GM21447 (cell line): ENCODE data around the gene CACFD1.

ENCODE experiments used
- ATAC-seq: cut with Tn5 transposase; IDR thresholded peaks from one replicate; pipeline ENCODE4 v1.9.1; 2021; ENCODE audit not compliant: unreplicated experiment

The CACFD1 gene

DNA sequence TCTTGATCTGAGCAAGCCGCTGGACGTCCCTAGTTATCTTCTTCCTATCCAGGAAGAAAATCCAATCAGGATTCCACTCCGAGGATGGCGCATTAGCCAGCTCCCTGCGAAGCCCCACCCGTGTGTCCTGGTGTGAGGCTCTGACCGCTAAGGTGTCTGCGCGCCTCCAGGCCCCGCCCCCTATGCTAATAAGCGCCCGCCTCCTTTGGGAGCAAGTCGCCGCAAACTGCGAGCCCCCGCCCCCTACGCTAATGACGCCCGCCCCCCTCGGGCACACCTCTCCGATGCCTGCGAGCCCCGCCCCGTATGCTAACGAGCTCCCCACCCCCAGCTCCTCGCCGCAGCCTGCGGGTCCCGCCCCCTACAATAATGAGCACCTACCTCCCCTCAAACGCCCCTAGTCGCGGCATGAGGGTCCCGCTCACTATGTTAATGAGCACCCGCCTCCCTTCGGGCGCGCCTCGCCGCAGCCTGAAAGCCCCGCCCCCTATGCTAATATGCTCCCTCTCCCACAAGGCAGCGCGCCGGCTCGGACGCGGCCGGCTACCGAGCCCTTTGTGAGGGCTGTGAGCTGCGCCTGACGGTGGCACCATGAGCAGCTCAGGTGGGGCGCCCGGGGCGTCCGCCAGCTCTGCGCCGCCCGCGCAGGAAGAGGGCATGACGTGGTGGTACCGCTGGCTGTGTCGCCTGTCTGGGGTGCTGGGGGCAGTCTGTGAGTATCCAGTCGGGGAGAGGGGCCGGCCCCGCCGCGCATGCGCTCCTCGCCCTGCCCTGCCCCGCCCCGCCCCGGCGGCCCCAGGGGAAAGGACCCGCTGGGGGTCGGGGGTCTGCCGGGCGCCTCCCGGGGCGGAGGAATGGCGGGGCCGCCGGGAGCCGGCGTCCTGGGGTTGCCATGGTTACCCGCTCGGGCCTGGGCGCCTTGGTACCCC is at the start of gene CACFD1:
CACFD1 (plus strand) TSS at position 503 of the 929 bp plus-strand sequence; CDS start at position 592, 89 bp downstream.
- peak; percentile 74 for ATAC-seq

DNA sequence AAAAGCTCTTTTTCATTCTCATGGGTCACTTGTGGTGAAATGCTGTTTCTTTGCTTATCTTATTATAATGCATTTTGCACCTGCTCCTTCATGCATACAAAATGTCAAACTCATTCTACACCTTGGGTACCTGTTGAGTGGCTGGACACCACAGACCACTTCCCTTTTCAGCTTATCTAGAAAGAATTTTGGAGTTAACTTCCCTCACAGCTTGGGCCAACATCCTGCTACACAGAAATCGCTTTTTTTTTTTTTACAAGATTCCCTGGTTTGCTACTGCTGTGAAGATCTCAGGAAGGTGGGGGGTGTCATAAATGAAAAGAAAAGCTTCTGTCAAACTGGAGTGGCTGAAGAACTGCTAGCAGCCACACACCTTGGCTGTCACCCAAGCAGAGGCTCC is 44.6 kb upstream of the CACFD1 start:
- ATAC-seq = no peak

DNA sequence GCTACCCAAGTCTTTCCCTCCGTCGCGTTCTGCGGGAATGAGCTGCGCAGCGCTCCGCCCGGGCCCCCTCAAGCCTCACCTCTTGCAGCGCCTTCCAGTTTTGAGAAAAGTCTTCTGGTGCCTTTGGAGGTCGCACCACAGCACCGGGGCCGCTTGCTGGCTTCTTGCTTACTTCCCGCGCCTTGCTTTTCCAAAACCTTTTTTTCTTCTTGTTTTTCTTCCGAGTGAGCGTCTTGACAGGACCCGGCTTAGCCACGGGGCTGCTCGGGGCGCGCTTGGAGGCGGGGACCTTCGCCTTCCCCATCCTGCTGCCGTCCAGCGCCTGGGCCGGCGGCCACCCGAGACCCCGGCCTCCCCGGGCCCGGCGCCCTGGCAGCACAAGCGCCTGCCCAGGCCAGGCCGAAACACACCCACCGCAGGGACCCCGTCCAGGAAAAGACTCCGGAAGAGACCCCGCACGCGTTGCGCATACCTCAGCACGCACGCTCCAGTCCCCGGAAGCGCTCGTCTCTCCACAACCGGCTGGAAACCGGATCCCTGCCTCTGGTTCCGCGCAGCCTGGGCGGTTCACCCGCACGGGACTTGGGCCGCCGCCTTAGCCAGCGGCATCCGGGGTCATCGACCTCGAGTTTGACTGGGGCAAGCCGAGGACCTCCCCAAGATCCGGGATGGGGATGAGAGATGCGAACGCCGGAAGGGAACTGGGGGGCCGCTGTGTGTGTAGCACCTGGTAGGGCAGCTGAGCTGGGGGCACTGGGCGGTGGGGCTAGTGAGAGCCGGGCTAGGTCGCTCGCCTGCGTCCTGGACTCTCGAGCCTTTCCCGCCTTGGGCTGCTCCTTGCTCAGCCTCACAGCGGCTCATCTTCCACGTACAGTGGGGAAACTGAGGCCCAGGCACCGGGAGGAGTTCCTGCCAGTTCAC is 42.0 kb upstream of the CACFD1 start, which contains the start of gene REXO4:
REXO4 (minus strand) TSS at position 470 of the 921 bp plus-strand sequence; CDS start at position 304, 166 bp downstream.
- peak; percentile 78 for ATAC-seq

DNA sequence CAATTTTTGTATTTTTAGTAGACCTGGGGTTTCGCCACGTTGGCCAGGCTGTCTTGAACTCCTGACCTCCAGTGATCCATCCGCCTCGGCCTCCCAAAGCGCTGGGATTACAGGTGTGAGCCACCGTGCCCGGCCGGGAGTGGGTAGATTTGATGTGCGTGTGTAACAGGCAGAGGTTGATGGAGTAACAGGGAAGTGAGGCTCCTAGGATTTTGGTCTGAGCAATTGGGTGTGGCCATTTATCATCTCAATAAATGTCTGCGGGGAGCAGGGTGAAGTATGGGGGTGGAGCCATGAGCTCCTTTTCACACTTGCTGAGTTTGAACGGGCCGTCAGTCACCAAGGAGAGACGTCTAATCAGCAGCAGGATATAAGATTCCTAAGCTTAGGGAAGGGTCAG is 40.8 kb upstream of the CACFD1 start:
- ATAC-seq = no peak

DNA sequence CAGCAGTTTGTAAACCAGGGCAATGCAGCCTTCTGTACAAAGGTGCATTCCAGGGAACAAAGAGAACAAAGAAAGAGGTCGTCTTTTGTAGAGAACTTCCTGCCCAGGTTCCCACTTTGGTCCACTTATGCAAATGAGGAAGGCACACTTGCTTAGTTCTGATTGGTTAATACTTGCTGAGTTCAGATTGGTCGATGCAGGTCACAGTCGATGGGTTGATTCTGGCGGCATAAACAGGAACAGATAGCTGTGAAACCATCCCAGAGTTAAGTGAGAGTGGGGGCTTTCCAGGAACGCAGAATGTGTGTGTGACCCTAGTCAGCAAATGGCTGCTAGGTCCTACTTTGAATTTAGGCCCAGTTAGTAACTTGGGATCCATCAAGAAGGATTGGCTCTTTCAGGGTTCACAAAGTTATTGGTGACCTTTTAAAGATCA is 39.4 kb upstream of the CACFD1 start:
- no peak for ATAC-seq

DNA sequence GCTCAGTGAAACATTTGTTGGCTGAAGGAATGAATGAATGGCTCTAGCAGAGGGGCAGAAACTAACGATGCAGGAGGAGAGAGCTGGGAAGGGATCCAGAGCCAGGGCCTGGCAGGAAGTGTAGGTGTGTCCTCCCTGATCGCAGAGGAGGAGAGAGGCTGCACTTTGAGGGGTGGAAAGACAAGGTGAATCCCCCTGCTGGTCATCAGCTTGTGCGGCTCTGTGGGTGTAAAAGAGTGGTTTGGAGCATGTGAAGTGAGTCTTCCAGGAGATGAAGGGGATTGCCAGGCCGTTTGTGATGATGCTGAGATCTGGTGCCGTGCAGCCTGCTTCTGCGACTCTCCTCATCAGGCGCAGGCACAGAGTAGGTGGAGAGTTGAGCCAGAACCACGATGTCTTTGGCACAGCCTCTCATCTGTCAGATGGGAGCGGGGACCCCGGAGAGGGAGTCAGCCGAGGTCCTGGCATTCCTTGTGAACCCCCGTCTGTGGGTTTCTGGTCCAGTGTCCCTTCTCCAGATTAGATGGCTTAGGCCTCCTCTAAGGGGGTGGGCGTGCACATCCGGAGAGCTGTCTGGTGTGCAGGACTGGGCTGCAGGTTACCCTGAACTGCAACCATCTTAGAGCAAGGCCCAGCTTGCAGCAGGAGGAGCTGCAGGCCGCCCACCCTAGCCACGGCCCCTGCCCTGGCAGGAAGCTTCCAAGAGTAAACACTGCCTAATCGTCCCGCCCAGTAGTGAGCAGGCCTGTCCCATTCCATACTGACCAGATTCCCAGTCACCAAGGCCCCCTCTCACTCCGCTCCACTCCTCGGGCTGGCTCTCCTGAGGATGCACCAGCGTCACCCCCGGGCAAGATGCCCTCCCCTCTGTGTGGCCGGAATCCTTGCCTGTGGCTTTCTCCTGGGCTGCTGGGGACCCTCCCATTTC is 37.9 kb upstream of the CACFD1 start, which contains the start of gene ADAMTS13:
ADAMTS13 (plus strand) TSS at position 753 of the 928 bp plus-strand sequence; CDS start at position 830, 77 bp downstream.
- ATAC-seq = no peak

DNA sequence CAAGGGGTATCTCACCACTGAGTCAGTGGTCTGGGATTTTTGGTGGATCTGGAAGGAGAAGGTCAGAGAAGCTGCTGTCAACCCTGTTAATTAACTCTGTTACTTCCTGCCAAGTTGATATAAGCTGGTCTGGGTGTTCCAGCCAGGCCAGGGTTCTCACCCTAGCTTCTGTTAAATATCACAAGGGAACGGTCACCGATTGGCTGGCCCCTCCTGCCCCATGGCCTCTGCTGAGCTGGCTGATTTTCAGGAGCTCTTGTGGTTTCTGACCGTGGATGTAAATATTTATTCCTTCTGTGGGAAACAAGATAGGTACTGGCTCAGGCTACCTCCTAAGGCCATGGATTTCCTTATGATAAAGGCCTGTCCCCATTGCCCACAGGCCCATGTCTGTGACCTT is 36.6 kb upstream of the CACFD1 start:
- ATAC-seq = no peak

DNA sequence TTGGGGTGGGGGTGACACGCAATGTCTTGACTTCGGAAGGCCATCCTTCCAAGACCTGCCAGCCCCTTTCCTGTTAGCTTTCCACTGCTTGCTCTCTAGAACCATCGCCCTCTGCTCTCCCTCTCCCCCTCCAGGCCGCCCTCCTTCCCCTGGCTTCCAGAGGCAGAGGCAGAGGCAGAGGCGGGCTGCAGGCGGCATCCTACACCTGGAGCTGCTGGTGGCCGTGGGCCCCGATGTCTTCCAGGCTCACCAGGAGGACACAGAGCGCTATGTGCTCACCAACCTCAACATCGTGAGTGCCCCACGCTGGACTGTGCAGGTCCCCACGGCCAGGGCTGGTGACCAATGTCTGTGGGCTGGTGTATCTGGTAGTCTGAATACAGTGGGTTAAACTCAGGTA is 35.6 kb upstream of the CACFD1 start:
- ATAC-seq = no peak

DNA sequence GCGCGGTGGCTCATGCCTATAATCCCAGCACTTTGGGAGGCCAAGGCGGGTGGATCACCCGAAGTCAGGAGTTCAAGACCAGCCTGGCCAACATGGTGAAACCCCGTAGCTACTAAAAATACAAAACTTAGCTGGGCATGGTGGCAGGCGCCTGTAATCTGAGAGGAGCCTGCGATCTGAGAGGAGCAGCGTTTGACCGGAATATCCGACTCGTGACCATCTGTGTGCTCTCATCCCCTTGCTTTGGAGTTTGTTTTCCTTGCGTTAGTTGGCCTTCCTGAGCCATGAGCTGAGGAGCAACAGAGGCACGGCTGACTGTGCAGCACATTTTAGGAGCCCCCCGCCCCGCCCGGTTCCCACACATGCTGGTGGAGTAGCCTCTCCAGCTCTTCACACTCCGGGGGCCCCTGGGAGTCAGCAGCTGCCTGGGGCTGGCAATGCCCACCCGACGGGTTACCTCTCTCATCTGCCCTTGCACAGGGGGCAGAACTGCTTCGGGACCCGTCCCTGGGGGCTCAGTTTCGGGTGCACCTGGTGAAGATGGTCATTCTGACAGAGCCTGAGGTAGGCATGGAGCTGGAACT is 34.6 kb upstream of the CACFD1 start:
- no peak for ATAC-seq

DNA sequence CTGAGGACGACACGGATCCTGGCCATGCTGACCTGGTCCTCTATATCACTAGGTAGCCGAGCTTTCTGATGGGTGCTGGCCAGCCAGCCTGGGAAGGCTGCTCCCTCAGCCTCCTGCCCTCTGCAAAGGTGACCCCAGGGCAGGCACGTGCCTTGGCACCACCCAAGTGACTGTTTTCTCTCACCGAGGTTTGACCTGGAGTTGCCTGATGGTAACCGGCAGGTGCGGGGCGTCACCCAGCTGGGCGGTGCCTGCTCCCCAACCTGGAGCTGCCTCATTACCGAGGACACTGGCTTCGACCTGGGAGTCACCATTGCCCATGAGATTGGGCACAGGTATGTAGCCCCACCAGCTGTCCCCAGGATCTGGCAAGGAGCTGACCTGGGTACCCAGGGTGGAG is 33.8 kb upstream of the CACFD1 start:
- no peak for ATAC-seq

DNA sequence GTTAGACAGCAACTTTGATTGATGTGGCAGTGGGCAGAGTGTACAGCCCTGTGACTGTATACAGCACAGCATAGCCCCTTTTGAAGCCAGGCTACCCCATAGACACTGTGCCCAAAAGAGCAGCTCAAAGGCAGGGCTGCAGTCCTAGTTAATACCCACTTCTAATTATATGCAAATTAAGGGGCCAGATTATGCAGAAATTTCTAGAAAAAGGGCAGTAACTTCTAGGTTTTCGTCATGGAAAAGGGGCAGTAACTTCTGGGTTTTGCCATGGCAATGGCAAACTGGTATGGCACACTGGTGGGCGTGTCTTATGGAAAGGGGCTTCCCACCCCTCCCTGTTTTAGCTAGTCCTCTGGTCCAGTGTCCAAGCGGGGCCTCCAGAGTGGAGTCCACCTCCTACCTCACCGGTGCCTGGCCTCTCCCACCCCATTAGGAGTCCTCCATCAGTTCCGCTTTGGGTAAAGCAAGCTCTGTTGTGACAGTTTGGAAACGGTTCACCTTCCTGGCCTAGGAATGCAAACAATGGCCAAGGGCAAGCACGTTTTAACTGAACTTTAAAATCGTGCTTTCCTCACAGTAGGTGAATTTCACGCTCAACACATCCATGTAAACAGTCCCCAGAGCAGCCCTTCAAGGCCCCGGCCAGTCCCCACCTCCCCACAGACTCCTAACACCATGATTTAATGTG is 32.0 kb upstream of the CACFD1 start:
- no peak for ATAC-seq

DNA sequence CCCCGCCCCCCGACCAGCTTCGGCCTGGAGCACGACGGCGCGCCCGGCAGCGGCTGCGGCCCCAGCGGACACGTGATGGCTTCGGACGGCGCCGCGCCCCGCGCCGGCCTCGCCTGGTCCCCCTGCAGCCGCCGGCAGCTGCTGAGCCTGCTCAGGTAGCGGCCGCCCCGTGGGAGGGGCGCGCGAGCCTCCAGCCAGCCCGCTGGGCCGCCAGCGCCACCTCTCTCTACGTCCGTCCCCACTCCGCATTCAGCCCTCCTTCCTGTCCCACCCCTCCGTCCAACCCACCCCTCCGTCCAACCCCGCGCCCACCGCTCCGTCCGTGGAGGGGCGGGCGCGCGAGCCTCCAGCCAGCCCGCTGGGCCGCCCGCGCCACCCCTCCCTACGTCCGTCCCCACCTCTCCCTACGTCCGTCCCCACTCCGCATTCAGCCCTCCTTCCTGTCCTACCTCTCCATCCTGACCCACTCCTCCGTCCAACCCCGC is 31.1 kb upstream of the CACFD1 start:
- ATAC-seq = no peak

DNA sequence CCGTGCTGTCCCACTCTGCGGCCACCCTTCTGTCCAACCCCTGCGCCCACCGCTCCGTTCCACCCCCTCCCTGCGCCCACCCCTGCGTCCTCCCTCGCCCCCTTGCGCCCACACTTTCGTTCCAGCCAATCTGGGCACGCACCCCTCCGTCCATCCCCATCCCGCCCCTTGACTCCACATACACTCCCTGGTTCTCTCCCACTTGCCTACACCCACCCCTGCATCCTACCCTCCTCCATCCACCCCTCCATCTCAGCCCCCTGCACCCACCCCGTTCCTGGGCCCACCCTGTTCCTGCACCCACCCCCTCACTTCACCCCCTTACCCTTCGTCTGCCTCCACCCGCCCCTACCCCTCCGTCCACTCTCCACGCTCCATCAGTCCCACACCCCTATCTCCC is 30.6 kb upstream of the CACFD1 start:
- no peak for ATAC-seq

DNA sequence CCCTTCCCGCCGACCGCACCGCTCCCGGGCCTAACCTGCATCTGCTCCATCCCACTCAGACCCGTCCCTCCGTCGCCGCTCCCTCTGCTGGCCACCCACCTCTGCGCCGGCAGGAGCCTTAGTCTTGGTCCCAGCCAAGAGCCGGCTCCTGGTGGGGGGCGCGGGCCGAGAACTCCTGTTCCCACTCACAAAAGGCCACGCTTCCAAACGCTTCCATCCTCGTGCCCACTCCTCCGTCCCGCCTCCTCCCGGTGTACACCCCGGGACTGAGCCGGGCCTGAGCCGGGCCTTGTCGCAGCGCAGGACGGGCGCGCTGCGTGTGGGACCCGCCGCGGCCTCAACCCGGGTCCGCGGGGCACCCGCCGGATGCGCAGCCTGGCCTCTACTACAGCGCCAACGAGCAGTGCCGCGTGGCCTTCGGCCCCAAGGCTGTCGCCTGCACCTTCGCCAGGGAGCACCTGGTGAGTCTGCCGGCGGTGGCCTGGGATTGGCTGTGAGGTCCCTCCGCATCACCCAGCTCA is 30.1 kb upstream of the CACFD1 start:
- ATAC-seq = no peak

DNA sequence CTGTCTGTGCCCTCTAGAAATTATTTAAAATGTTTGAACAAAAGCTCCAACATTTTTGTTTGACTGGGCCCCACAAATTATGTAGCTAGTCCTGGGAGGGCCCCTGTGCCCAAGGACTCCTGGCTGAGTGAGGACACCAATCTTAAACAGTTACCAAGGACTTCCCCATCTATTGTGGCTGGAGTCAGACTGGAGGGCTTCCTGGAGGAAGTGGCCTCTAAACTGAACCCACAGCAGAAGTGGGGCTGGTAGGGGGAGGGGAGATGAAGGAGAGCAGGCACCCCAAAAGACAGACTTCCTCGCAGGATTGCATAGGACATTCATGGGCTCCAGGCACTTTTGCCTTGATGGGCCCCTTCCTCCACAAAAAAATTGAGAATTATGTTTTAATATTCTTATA is 29.5 kb upstream of the CACFD1 start:
- ATAC-seq = no peak

DNA sequence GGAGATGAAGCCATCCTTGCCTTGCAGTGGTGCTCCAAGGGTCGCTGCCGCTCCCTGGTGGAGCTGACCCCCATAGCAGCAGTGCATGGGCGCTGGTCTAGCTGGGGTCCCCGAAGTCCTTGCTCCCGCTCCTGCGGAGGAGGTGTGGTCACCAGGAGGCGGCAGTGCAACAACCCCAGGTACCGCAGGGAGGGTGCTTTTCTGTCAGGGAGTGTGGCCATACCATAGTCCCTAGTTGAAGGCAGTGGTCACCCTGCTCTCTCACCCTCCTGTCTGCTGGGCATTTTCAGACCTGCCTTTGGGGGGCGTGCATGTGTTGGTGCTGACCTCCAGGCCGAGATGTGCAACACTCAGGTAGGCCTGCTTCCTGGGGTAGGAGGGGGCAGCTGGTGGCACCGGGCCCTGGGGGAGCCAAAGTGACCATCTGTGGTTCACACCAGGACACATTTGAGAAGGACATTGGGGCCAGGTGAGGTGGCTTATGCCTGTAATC is 26.4 kb upstream of the CACFD1 start:
- ATAC-seq = no peak

DNA sequence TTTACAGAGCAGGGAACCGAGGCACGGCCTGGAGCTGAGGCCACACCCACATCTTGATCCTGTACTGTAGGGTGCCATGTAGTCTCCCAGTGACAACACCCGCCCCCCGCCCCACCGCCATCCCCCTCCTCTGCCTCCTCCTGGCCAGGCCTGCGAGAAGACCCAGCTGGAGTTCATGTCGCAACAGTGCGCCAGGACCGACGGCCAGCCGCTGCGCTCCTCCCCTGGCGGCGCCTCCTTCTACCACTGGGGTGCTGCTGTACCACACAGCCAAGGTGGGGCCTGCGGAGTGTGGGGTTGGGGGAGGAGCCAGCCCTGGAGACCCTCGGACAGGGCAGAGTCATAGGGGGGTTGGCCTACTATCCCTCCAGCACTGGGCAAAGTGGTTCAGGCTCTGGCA is 23.1 kb upstream of the CACFD1 start:
- no peak for ATAC-seq

DNA sequence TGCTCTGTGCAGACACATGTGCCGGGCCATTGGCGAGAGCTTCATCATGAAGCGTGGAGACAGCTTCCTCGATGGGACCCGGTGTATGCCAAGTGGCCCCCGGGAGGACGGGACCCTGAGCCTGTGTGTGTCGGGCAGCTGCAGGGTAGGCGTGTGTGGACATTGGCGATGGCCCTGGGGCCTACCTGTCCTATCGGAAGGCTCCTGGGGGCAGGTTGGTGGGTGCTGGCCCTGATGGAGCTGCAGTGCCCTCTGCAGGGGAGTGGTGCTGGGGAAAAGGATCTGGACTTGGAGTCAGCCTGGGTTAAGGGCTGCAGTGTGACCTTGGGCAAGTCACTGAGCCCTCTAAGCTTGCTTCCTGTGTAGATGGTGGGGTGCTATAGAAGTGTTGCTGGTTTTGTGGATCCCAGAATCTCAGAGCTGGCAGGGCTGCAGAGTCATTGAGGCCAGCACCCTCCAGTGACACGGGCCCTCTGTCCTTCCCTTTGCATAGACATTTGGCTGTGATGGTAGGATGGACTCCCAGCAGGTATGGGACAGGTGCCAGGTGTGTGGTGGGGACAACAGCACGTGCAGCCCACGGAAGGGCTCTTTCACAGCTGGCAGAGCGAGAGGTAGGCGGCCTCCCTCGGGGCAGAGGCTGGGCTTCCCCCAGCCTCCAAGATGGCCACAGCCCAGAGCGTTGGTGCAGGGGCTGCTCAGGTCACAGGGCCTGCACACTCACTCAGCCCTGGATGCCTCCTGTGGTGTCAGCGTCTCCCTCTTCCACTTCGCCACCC is 21.8 kb upstream of the CACFD1 start:
- ATAC-seq = no peak
